Kidney (tissue), 14 donors: Measurements from ENCODE around the gene HSPB7. TPM values are rescaled to one million over a fixed set of nuclear protein-coding genes. Genes with fewer than 3 reads are reported as not detected.
A peak's percentile ranks its signal among the peaks of the same experiment; 100 is the strongest.
"Not testable (repeated sequence)": the region's sequence is repeated elsewhere in the genome, so short reads cannot be mapped to it uniquely, and the experiment has no call there.

ENCODE experiments used
- DNase-seq, 5 donors: peaks; one replicate each; pipeline ENCODE4 v3.0.0-alpha.2; 2013 to 2020
- FAIRE-seq: peaks from 2 replicates; lab custom pipeline; 2012; peaks lifted over from hg19 to GRCh38; lab: Jason Lieb, UNC
- H3K27ac ChIP-seq, 2 donors: one replicate each; pipeline ENCODE4 v1.7.0; 2013; ENCODE audit warnings: low read depth in 2 of 2, low read length in 2 of 2, inconsistent platforms in 1 of 2
- H3K27me3 ChIP-seq: one replicate; pipeline ENCODE4 v1.7.1; 2013; ENCODE audit warnings: low read length, inconsistent platforms; ENCODE audit not compliant: control insufficient read depth, insufficient read depth
- H3K36me3 ChIP-seq, 3 donors: one replicate each; pipeline versions ENCODE4 v1.7.0 to v1.7.1; 2013; ENCODE audit warnings: low read length in 3 of 3, control low read depth in 1 of 3, inconsistent platforms in 1 of 3; ENCODE audit not compliant: insufficient read depth in 3 of 3, control insufficient read depth in 2 of 3
- H3K4me1 ChIP-seq, 3 donors: one replicate each; pipeline versions ENCODE4 v1.7.0 to v1.7.1; 2013; ENCODE audit warnings: low read length in 3 of 3, inconsistent platforms in 1 of 3, low read depth in 1 of 3; ENCODE audit not compliant: control insufficient read depth in 2 of 3, insufficient read depth in 2 of 3
- H3K4me3 ChIP-seq, 3 donors: one replicate each; pipeline versions ENCODE4 v1.7.0 to v1.8.1; 2013; ENCODE audit warnings: low read length in 3 of 3, control low read depth in 1 of 3, inconsistent platforms in 1 of 3
- H3K9ac ChIP-seq, 3 donors: one replicate each; pipeline versions ENCODE4 v1.7.0 to v1.7.1; 2013; ENCODE audit warnings: low read length in 3 of 3, control low read depth in 1 of 3, inconsistent platforms in 1 of 3
- H3K9me3 ChIP-seq, 3 donors: one replicate each; pipeline versions ENCODE4 v1.7.0 to v1.7.1; 2013; ENCODE audit warnings: low read length in 3 of 3, control low read depth in 1 of 3, inconsistent platforms in 1 of 3; ENCODE audit not compliant: control insufficient read depth in 2 of 3, insufficient read depth in 1 of 3
- CTCF ChIP-seq: IDR thresholded peaks from 3 replicates; pipeline ENCODE4 v1.5.1; 2012; ENCODE audit warnings: mild to moderate bottlenecking, moderate library complexity, borderline replicate concordance; ENCODE audit not compliant: insufficient read depth; ENCODE audit errors: extremely low read depth
- intact Hi-C: fragments of 100-400 bp; cut with DNase I; formaldehyde crosslinking; loops from one replicate; pipeline ENCODE4 v1.11.1; 2022
- polyA plus RNA-seq: library from polyadenylated mRNA; stranded (reverse); fragments of 350-450 nt; fragmentation: Illumina TruSeq; extraction: RNeasy Lipid Tissue Mini Kit (QIAGEN cat#74804); gene quantifications from one replicate; pipeline ENCODE4 v1.2.3, GENCODE V29; 2014; ENCODE audit warnings: low read depth, low replicate concordance; ENCODE audit not compliant: insufficient read depth
- total RNA-seq: library from RNA; stranded (reverse); fragmentation: NEBNext Ultra II Directional; extraction: Animal tissue kit (Norgen Biotek cat#: 25700); gene quantifications from one replicate; pipeline ENCODE4 v1.2.1, GENCODE V29; 2021
- donor health status: control.
- donor health status: control.
- donor health status: control.
- donor health status: control.
- donor health status: control.
- donor health status: DM: yes; HTN: yes; CAD: no.
- donor health status: Normal renal cell carcinoma (clear cell type).

HSPB7 gene
- total and polyA plus RNA-seq, 2 donors from 2014 or later, result 17.0 to 29.1 TPM

- Histone ChIP-seq H3K4me3 (peak overlapping the region; percentile 30 to 78 (median 72)), H3K9me3 (no peaks in the 10 kb centered on the region), H3K4me1 (peaks cover 0 to 6% (median 0%) of the 10 kb centered on the region in 3 donors), H3K27me3 (no peaks in the 10 kb centered on the region), H3K36me3 (no peaks in the 10 kb centered on the region), H3K27ac (peak overlapping the region; percentile 93 to 94), H3K9ac (peak overlapping the region in 2 of 3 donors; percentile 29 to 93)
- FAIRE-seq (no peak), DNase-seq (no peak)
- intact Hi-C loops, result no loop called here
- TF ChIP-seq CTCF, result no peak
These were observed 26.1 kb upstream of the HSPB7 start for GRCh38 chr1:16043950-16044349.

- intact Hi-C loops, result no loop called here
- H3K4me3 ChIP-seq, result peak within 1 kb of the TSS; percentile 30 to 78 (median 72)
- no peaks in the 10 kb centered on the region for H3K27me3 ChIP-seq
- TF ChIP-seq CTCF, result no peak
- H3K9me3 ChIP-seq, result no peaks in the 10 kb centered on the region
- no peaks in the 10 kb centered on the region for H3K36me3 ChIP-seq
- peak within 1 kb of the TSS; percentile 93 to 94 for H3K27ac ChIP-seq
- peak within 1 kb of the TSS in 2 of 3 donors; percentile 54 to 93 for H3K9ac ChIP-seq
- DNase-seq, result peak in 2 of 5 donors; percentile 58 to 64
- H3K4me1 ChIP-seq, result peaks cover 0 to 6% (median 0%) of the 10 kb centered on the region in 3 donors
- no peak for FAIRE-seq
These were observed 25.7 kb upstream of the HSPB7 start, which contains the start of gene CLCNKB for GRCh38 chr1:16043521-16043920. CLCNKB (plus strand) TSS chr1:16043782; CDS start chr1:16044493, 711 bp downstream.

- H3K27me3 ChIP-seq, H3K9me3 ChIP-seq, H3K4me3 ChIP-seq, H3K4me1 ChIP-seq, FAIRE-seq, DNase-seq, H3K36me3 ChIP-seq, H3K9ac ChIP-seq, intact Hi-C loops: not testable (repeated sequence)
- H3K27ac ChIP-seq, result peak overlapping the region; percentile 60 to 93
These were observed 24.8 kb upstream of the HSPB7 start for GRCh38 chr1:16042654-16043053.

GRCh38 chr1:16042096-16042495 lies 24.3 kb upstream of the HSPB7 start:
- FAIRE-seq (no peak), DNase-seq (no peak)
- Histone ChIP-seq H3K27me3 (no peaks in the 10 kb centered on the region), H3K36me3 (no peaks in the 10 kb centered on the region), H3K4me1 (peaks cover 0 to 6% (median 0%) of the 10 kb centered on the region in 3 donors), H3K4me3 (no peak overlapping the region), H3K9me3 (no peaks in the 10 kb centered on the region), H3K27ac (peak overlapping the region; percentile 60 to 93), H3K9ac (peak overlapping the region in 1 of 3 donors; percentile 26)
- intact Hi-C loops, result no loop called here
- TF ChIP-seq CTCF, result no peak
